H1 (cell line): ENCODE measurements around the gene BSDC1. TPM values are rescaled to one million over a fixed set of nuclear protein-coding genes. Genes with fewer than 3 reads are reported as not detected.

Experiments used
- CTCF ChIA-PET: fragments of 300-600 bp; sonication (Branson Sonifier 250); formaldehyde crosslinking; loops from one replicate; lab custom pipeline; 2021; ENCODE audit not compliant: partially characterized antibody; lab: Charles Lee
- POLR2A ChIA-PET: fragments of 300-600 bp; sonication (Branson Sonifier 250); formaldehyde crosslinking; loops from one replicate; lab custom pipeline; 2021; ENCODE audit warnings: inconsistent platforms; ENCODE audit not compliant: partially characterized antibody; lab: Charles Lee
- DNase-seq, 2 experiments: peaks; one replicate each; pipeline versions ENCODE4 v3.0.0 to v3.0.0-alpha.2; 2010 to 2022; ENCODE audit warnings: low spot score in 2 of 2, low read depth in 1 of 2, mixed read lengths in 1 of 2
- FAIRE-seq: peaks from 2 replicates; lab custom pipeline; 2011; peaks lifted over from hg19 to GRCh38; lab: Jason Lieb, UNC
- H2AFZ ChIP-seq: 2 replicates; pipeline ENCODE4 v1.8.1; 2012; ENCODE audit warnings: low read length, inconsistent platforms
- H2AK5ac ChIP-seq: 2 replicates; pipeline ENCODE4 v1.6.1; 2013; ENCODE audit warnings: low read depth, low read length
- H2BK120ac ChIP-seq: replicated peaks from 2 replicates; pipeline ENCODE3; 2013; ENCODE audit warnings: low read depth, low read length, inconsistent platforms
- H2BK12ac ChIP-seq: 2 replicates; pipeline ENCODE4 v1.6.1; 2013; ENCODE audit warnings: low read depth, low read length
- H2BK15ac ChIP-seq: 2 replicates; pipeline ENCODE4 v1.6.1; 2013; ENCODE audit warnings: low read length
- H2BK20ac ChIP-seq: 2 replicates; pipeline ENCODE4 v1.6.1; 2013; ENCODE audit warnings: low read length
- H2BK5ac ChIP-seq: 2 replicates; pipeline ENCODE4 v1.6.1; 2013; ENCODE audit warnings: low read depth, low read length
- H3K14ac ChIP-seq: 2 replicates; pipeline ENCODE4 v1.6.1; 2013; ENCODE audit warnings: inconsistent platforms; ENCODE audit not compliant: insufficient read length
- H3K18ac ChIP-seq: 2 replicates; pipeline ENCODE4 v1.6.1; 2013; ENCODE audit warnings: low read length; ENCODE audit errors: extremely low read depth
- H3K23ac ChIP-seq: 2 replicates; pipeline ENCODE4 v1.6.1; 2013; ENCODE audit warnings: inconsistent platforms; ENCODE audit not compliant: insufficient read length
- H3K23me2 ChIP-seq: 2 replicates; pipeline ENCODE4 v1.6.1; 2013; ENCODE audit warnings: low read depth, low read length
- H3K27ac ChIP-seq: 2 replicates; pipeline ENCODE4 v1.6.1; 2011; ENCODE audit warnings: low read depth, low read length, inconsistent platforms
- H3K27me3 ChIP-seq, 4 experiments: replicated peaks in 1 of 4; 1 replicate in 1 of 4; 2 replicates in 3 of 4; pipeline versions ENCODE4 v1.6.1 to v1.8.1; 2011 to 2013; ENCODE audit warnings: low read length in 3 of 4, mild to moderate bottlenecking in 3 of 4, inconsistent platforms in 2 of 4, mixed read lengths in 2 of 4, moderate library complexity in 1 of 4; ENCODE audit not compliant: control insufficient read depth in 3 of 4, insufficient read depth in 3 of 4; ENCODE audit errors: extremely low read depth in 1 of 4
- H3K36me3 ChIP-seq, 4 experiments: 2 replicates each; pipeline versions ENCODE4 v1.6.1 to v1.8.1; 2011 to 2013; ENCODE audit warnings: mild to moderate bottlenecking in 4 of 4, low read length in 3 of 4, moderate library complexity in 2 of 4, control low read depth in 1 of 4, inconsistent platforms in 1 of 4; ENCODE audit not compliant: insufficient read depth in 4 of 4, control insufficient read depth in 2 of 4
- H3K4ac ChIP-seq: replicated peaks from 2 replicates; pipeline ENCODE3; 2013; ENCODE audit warnings: low read length, low read depth, mixed read lengths, inconsistent platforms; ENCODE audit not compliant: insufficient read length
- H3K4me1 ChIP-seq, 4 experiments: replicated peaks in 1 of 4; 1 replicate in 1 of 4; 2 replicates in 3 of 4; pipeline versions ENCODE4 v1.6.1 to v1.8.1; 2011 to 2013; ENCODE audit warnings: low read length in 3 of 4, inconsistent platforms in 2 of 4, mixed read lengths in 1 of 4; ENCODE audit not compliant: insufficient read depth in 4 of 4, control insufficient read depth in 3 of 4
- H3K4me2 ChIP-seq, 2 experiments: 2 replicates each; pipeline versions ENCODE4 v1.6.1 to v1.8.1; 2011 to 2013; ENCODE audit warnings: low read depth in 2 of 2, low read length in 2 of 2, control low read depth in 1 of 2, inconsistent platforms in 1 of 2, mild to moderate bottlenecking in 1 of 2; ENCODE audit not compliant: insufficient read depth in 1 of 2
- H3K4me3 ChIP-seq, 4 experiments: fragments of 200-600, 300-600 bp in 1 of 4; sonication (generic), shearing (Covaris generic), sonication (Bioruptor Twin) in 1 of 4; 2 replicates each; pipeline versions ENCODE4 v1.5.1 to v1.8.1; 2011 to 2016; ENCODE audit warnings: low read length in 4 of 4, low read depth in 3 of 4, control low read depth in 2 of 4, inconsistent platforms in 2 of 4, mild to moderate bottlenecking in 2 of 4, mixed read lengths in 1 of 4, moderate library complexity in 1 of 4; ENCODE audit not compliant: insufficient read depth in 2 of 4; ENCODE audit errors: extremely low read depth in 1 of 4
- H3K56ac ChIP-seq: replicated peaks from 2 replicates; pipeline ENCODE3; 2013; ENCODE audit warnings: low read depth, mild to moderate bottlenecking, mixed read lengths, low read length, inconsistent platforms; ENCODE audit not compliant: insufficient read length
- H3K79me1 ChIP-seq: 2 replicates; pipeline ENCODE4 v1.6.1; 2013; ENCODE audit warnings: low read depth, low read length, control low read depth
- H3K79me2 ChIP-seq, 2 experiments: 2 replicates each; pipeline versions ENCODE4 v1.6.1 to v1.8.1; 2012 to 2013; ENCODE audit warnings: low read length in 2 of 2, mild to moderate bottlenecking in 2 of 2, inconsistent platforms in 1 of 2; ENCODE audit not compliant: insufficient read depth in 2 of 2, control insufficient read depth in 1 of 2
- H3K9ac ChIP-seq, 4 experiments: replicated peaks in 1 of 4; 1 replicate in 1 of 4; 2 replicates in 3 of 4; pipeline versions ENCODE4 v1.6.1 to v1.8.1; 2011 to 2013; ENCODE audit warnings: low read depth in 3 of 4, low read length in 3 of 4, control low read depth in 2 of 4, mild to moderate bottlenecking in 2 of 4, moderate library complexity in 2 of 4, inconsistent platforms in 1 of 4; ENCODE audit errors: extremely low read depth in 1 of 4
- H3K9me3 ChIP-seq, 2 experiments: 2 replicates each; pipeline versions ENCODE4 v1.6.1 to v1.8.1; 2012 to 2013; ENCODE audit warnings: mild to moderate bottlenecking in 2 of 2, moderate library complexity in 2 of 2, control low read depth in 1 of 2, inconsistent platforms in 1 of 2, low read depth in 1 of 2, low read length in 1 of 2, mixed read lengths in 1 of 2; ENCODE audit not compliant: insufficient read depth in 2 of 2
- H4K20me1 ChIP-seq, 2 experiments: replicated peaks in 1 of 2; 2 replicates each; pipeline versions ENCODE3 to v1.8.1; 2011 to 2013; ENCODE audit warnings: inconsistent platforms in 2 of 2, low read length in 2 of 2, mild to moderate bottlenecking in 1 of 2; ENCODE audit not compliant: insufficient read depth in 2 of 2, control insufficient read depth in 1 of 2
- H4K5ac ChIP-seq: 2 replicates; pipeline ENCODE4 v1.6.1; 2013; ENCODE audit warnings: low read length, low read depth, mixed read lengths, inconsistent platforms; ENCODE audit not compliant: insufficient read length
- H4K8ac ChIP-seq: 2 replicates; pipeline ENCODE4 v1.8.0; 2013; ENCODE audit warnings: mild to moderate bottlenecking, moderate library complexity, low read length, inconsistent platforms; ENCODE audit not compliant: insufficient read depth; ENCODE audit errors: extremely low read depth
- H4K91ac ChIP-seq: replicated peaks from 2 replicates; pipeline ENCODE3; 2013; ENCODE audit warnings: low read length, mixed read lengths, inconsistent platforms; ENCODE audit not compliant: insufficient read length
- BACH1 ChIP-seq: IDR thresholded peaks from 2 replicates; pipeline ENCODE4 v1.6.1; 2012; ENCODE audit warnings: low read length, improper control_type of control experiment
- CHD1 ChIP-seq: IDR thresholded peaks from 2 replicates; pipeline ENCODE4 v1.6.1; 2012; ENCODE audit warnings: low read depth, low read length, improper control_type of control experiment
- CTBP2 ChIP-seq: IDR thresholded peaks from 2 replicates; pipeline ENCODE4 v1.7.0; 2011; ENCODE audit warnings: borderline replicate concordance, mild to moderate bottlenecking, moderate library complexity, mixed read lengths, low read length; ENCODE audit not compliant: insufficient read depth, insufficient read length
- MAFK ChIP-seq: IDR thresholded peaks from 2 replicates; pipeline ENCODE4 v1.6.1; 2012; ENCODE audit warnings: low read depth, mild to moderate bottlenecking, improper control_type of control experiment, low read length
- POU5F1 ChIP-seq: IDR thresholded peaks from 2 replicates; pipeline ENCODE4 v1.6.1; 2011; ENCODE audit warnings: low read depth, mild to moderate bottlenecking, low read length, moderate library complexity
- RAD21 ChIP-seq, 2 experiments: IDR thresholded peaks in 1 of 2; conservative IDR thresholded peaks in 1 of 2; 2 replicates each; pipeline ENCODE4 v1.6.1; 2011; ENCODE audit warnings: low read depth in 2 of 2, low read length in 2 of 2, improper control_type of control experiment in 1 of 2, inconsistent platforms in 1 of 2, mild to moderate bottlenecking in 1 of 2, moderate library complexity in 1 of 2
- RFX5 ChIP-seq: IDR thresholded peaks from 2 replicates; pipeline ENCODE4 v1.6.1; 2011; ENCODE audit warnings: low read depth, low read length, improper control_type of control experiment, borderline replicate concordance
- SIX5 ChIP-seq: IDR thresholded peaks from 2 replicates; pipeline ENCODE4 v1.6.1; 2011; ENCODE audit warnings: mild to moderate bottlenecking, low read depth, low read length
- SUZ12 ChIP-seq: fragments of 200-600 bp; sonication (generic); IDR thresholded peaks from 2 replicates; pipeline ENCODE4 v1.6.1; 2012; ENCODE audit warnings: mild to moderate bottlenecking, inconsistent platforms, low read length, moderate library complexity, mixed read lengths
- TCF12 ChIP-seq: IDR thresholded peaks from 2 replicates; pipeline ENCODE4 v1.6.1; 2011; ENCODE audit warnings: low read depth, mild to moderate bottlenecking, low read length
- WGBS, 2 experiments: shearing (Covaris generic) in 1 of 2; methylation state at CpG; one replicate each; pipeline versions ENCODE4 v1.1.6 to v1.1.7; 2013 to 2015; ENCODE audit warnings: low lambda C conversion rate in 2 of 2, mixed read lengths in 2 of 2, inconsistent platforms in 1 of 2, low coverage in 1 of 2, missing lambda C conversion rate in 1 of 2; ENCODE audit not compliant: insufficient replicate concordance in 2 of 2, insufficient coverage in 1 of 2, insufficient read length in 1 of 2; ENCODE audit errors: extremely low coverage in 1 of 2, missing lambda C conversion rate in 1 of 2; 5-methylcytosine and 5-hydroxymethylcytosine counted together
- polyA plus RNA-seq, 7 experiments: library from polyadenylated mRNA; depleted of rRNA in 3 of 7; stranded (reverse) in 5 of 7; unstranded in 2 of 7; fragments of >200 nt in 5 of 7; fragments of 200-250 nt in 2 of 7; gene quantifications; 1 replicate in 5 of 7; 2 replicates in 1 of 7; 4 replicates in 1 of 7; pipeline versions ENCODE4 v1.2.1 to v1.2.3, GENCODE V29; 2011 to 2013; ENCODE audit warnings: missing spikeins in 2 of 7, mixed read lengths in 2 of 7
- total RNA-seq: library from RNA; stranded (reverse); fragmentation: NEBNext Ultra II Directional; extraction: Animal tissue kit (Norgen Biotek cat#: 25700); gene quantifications from 2 replicates; pipeline ENCODE4 v1.2.1, GENCODE V29; 2021
- TF ChIP-seq, protein P1 (sequence below): IDR thresholded peaks from 2 replicates; pipeline ENCODE4 v1.6.1; 2012; ENCODE audit warnings: inconsistent platforms

The BSDC1 gene
- total and polyA plus RNA-seq, 2 of the 8 experiments (the other 6 are each of a cell fraction or from before 2014, with no cell fraction given) = 24.8 to 40.7 TPM

DNA sequence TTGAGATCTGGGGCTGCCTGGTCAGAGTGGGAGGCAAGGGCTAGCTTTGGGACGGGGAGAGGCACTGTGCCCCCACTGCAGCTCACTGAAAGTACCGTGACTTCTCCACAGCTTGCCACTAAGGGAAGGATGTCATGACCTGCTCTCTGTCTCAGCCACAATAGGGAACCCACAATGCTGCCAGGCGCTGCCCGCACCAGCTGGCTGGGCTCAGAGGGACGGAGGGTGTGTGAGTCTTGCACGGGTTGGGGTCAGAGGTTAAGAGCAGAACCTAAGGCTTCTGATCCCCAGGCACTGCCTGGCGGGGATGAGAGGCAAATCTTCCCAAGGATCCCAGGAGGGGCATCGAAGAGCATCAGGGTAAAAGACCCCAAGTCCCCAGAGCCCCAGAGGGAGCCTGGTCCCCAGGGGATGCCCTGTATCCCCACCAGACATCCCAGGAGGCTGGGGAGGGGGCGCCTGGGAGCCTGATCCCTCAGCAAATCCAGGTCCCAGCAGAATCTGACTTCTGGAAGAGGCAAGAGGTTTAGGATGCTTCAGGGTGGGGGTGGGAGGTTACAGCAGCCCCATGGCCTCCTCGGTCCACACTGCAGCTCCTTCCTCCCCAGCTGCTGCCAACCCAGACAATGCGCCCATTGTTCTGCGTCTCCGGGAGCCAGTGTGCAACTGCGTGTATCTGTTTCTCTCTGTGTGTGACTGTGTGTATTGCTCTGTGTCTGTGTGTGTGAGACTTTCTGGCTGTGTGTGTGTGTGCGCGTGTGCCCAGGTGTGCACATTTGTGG, 56.2 kb downstream of the BSDC1 start:
- Histone ChIP-seq H3K79me1 (peaks cover 2% of the 10 kb centered on the region; the same call in 1 of the 2 replicates), H3K9me3 (no peaks in the 10 kb centered on the region), H2AFZ (no peak overlapping the region), H2BK120ac (no peak overlapping the region), H2BK5ac (0 out of 2 replicates have a peak overlapping the region, but pooled peaks have one; percentile 16), H3K27me3 (peaks cover 0 to 7% (median 2%) of the 10 kb centered on the region in 4 experiments; a peak in 4 of 7 replicates), H3K18ac (no peak overlapping the region; the same call in 1 of the 2 replicates), H3K27ac (no peak overlapping the region), H3K4me3 (no peak overlapping the region), H4K20me1 (peaks cover 4 to 8% of the 10 kb centered on the region in 2 experiments), H4K91ac (no peak overlapping the region), H3K4ac (peak overlapping the region; percentile 27), H2BK12ac (peak overlapping the region; percentile 55; the same call in 1 of the 2 replicates), H3K56ac (no peak overlapping the region), H3K9ac (no peak overlapping the region), H4K5ac (no peak overlapping the region), H3K79me2 (peaks cover 4 to 21% of the 10 kb centered on the region in 2 experiments; a peak in 3 of 4 replicates), H2AK5ac (peak overlapping the region; percentile 3; the same call in 1 of the 2 replicates), H2BK15ac (peak overlapping the region; percentile 55; the same call in 1 of the 2 replicates), H3K4me2 (no peak overlapping the region), H3K4me1 (peaks cover 0 to 28% (median 20%) of the 10 kb centered on the region in 4 experiments; a peak in 6 of 7 replicates), H4K8ac (no peak overlapping the region), H3K23ac (no peak overlapping the region), H3K36me3 (peaks cover 4 to 19% (median 7%) of the 10 kb centered on the region in 4 experiments; a peak in 5 of 8 replicates), H3K14ac (no peak overlapping the region), H2BK20ac (no peak overlapping the region), H3K23me2 (peaks cover 10% of the 10 kb centered on the region; the same call in 1 of the 2 replicates)
- no peak for DNase-seq
- CTCF ChIA-PET = interaction anchor here (0.6 to 1.7 kb wide), 8 partner anchors 8 to 336 kb away, joined by 3 to 5 read pairs (median 4); no protein-coding TSS in a partner anchor
- WGBS, 2 experiments = 82% methylated on average over 16 of the region's 16 CpGs; no CpG with 5 or more reads in 1 of the 2 experiments
- POLR2A ChIA-PET = interaction anchor here (0.6 to 13.4 kb wide), 12 partner anchors 10 to 116 kb away, joined by 3 to 321 read pairs (median 12); partner anchors contain the start of genes BSDC1, EIF3I, FAM167B and FAM229A
- no peak for FAIRE-seq
- TF ChIP-seq SIX5 (no peak), MAFK (no peak), RFX5 (no peak), CTBP2 (no peak), SUZ12 (no peak), RAD21 (IDR thresholded peaks at IDR 0.05 in 1 of 2, conservative IDR thresholded peaks at IDR 0.05 in 1 of 2; ENCODE audit: low read depth in 2 of 2, low read length in 2 of 2) (no peak), BACH1 (no peak), POU5F1 (no peak), CHD1 (no peak), TCF12 (no peak)
- TF ChIP-seq, protein P1, sequence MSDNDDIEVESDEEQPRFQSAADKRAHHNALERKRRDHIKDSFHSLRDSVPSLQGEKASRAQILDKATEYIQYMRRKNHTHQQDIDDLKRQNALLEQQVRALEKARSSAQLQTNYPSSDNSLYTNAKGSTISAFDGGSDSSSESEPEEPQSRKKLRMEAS = no peak
